Activated naive CD4-positive, alpha-beta T cell treated with anti-CD3 and anti-CD28 coated beads, Interleukin-2, amount 10 ng/mL, durations not matched to agents 5 hours and 36 hours (primary cell): ENCODE measurements around the gene BATF2. TPM values are rescaled to one million over a fixed set of nuclear protein-coding genes. Genes with fewer than 3 reads are reported as not detected.

Source experiments
- microRNA-seq: library from miRNA; unstranded; fragments of <30 nt; microRNA quantifications from one replicate; pipeline ENCODE4 v1.2.0, GENCODE V29; 2022; ENCODE audit warnings: borderline microRNAs expressed, borderline replicate concordance
- total RNA-seq, 2 experiments: library from RNA; stranded (reverse); gene quantifications; one replicate each; pipeline ENCODE4 v1.2.3, GENCODE V29; 2021

The BATF2 gene
- total RNA-seq: under 1 TPM in 1 of 2 experiments, not detected in 1; 0.19 TPM

GRCh38 chr11:64996710-64997380, at the start of gene BATF2:
TSS of gene BATF2 (minus strand) at chr11:64996971. CDS start at chr11:64996914, 57 bp downstream.

GRCh38 chr11:65040847-65041622, 44.3 kb upstream of the BATF2 start, which contains the start of gene SAC3D1:
TSS of gene SAC3D1 (plus strand) at chr11:65041210. CDS start at chr11:65041293, 83 bp downstream.

GRCh38 chr11:65027213-65028067, 30.7 kb upstream of the BATF2 start, which contains the start of gene SNX15:
TSS of gene SNX15 (plus strand) at chr11:65027439. CDS start at chr11:65027538, 99 bp downstream.

GRCh38 chr11:65013888-65014725, 17.3 kb upstream of the BATF2 start, which contains the start of gene ARL2:
TSS of gene ARL2 (plus strand) at chr11:65014160. CDS start at chr11:65014208, 48 bp downstream.

GRCh38 chr11:64971421-64972233, 25.1 kb downstream of the BATF2 start, which contains the start of gene MAJIN:
TSS of gene MAJIN (minus strand) at chr11:64972108. CDS start at chr11:64959405, 12,703 bp downstream.

Small RNAs within 50 kb of the gene (microRNA-seq; reads per million reads assigned to microRNA genes)
- not detected for gene MIR6879

Other genes with a start within 250 kb of the BATF2 start
- 1 to 10 TPM; 5.2 to 5.9 TPM for gene PYGM, start 237.0 kb downstream of the BATF2 start, total RNA-seq
- 100 to 1,000 TPM; 467 to 471 TPM for gene SF1, start 218.4 kb downstream of the BATF2 start, total RNA-seq
- 10 to 100 TPM; 88.2 to 92.8 TPM for gene MAP4K2, start 193.8 kb downstream of the BATF2 start, total RNA-seq
- 10 to 100 TPM; 34.8 to 37.5 TPM for gene MEN1, start 186.4 kb downstream of the BATF2 start, total RNA-seq
- gene CDC42BPG, start 152.3 kb downstream of the BATF2 start, total RNA-seq: 1 to 10 TPM; 1.8 to 2.2 TPM
- gene EHD1, start 118.3 kb downstream of the BATF2 start, total RNA-seq: 100 to 1,000 TPM; 114 to 120 TPM
- gene ATG2A, start 79.8 kb downstream of the BATF2 start, total RNA-seq: 10 to 100 TPM; 31.0 to 32.6 TPM
- 10 to 100 TPM; 19.8 to 20.3 TPM for gene PPP2R5B, start 72.3 kb downstream of the BATF2 start, total RNA-seq
- gene GPHA2, start 61.1 kb downstream of the BATF2 start, total RNA-seq: not detected
- under 1 TPM; 0.20 to 0.36 TPM for gene MAJIN, start 24.9 kb downstream of the BATF2 start, total RNA-seq
- gene ARL2, start 17.2 kb upstream of the BATF2 start, total RNA-seq: 10 to 100 TPM; 49.1 to 54.1 TPM
- 10 to 100 TPM; 25.9 to 27.5 TPM for gene SNX15, start 30.5 kb upstream of the BATF2 start, total RNA-seq
- 10 to 100 TPM; 29.0 to 29.6 TPM for gene SAC3D1, start 44.2 kb upstream of the BATF2 start, total RNA-seq
- 10 to 100 TPM; 11.8 to 12.4 TPM for gene NAALADL1, start 61.6 kb upstream of the BATF2 start, total RNA-seq
- 10 to 100 TPM; 72.9 to 77.5 TPM for gene CDCA5, start 87.1 kb upstream of the BATF2 start, total RNA-seq
- gene ZFPL1, start 87.3 kb upstream of the BATF2 start, total RNA-seq: 10 to 100 TPM; 26.6 to 27.5 TPM
- gene VPS51, start 99.2 kb upstream of the BATF2 start, total RNA-seq: 100 to 1,000 TPM; 167 to 172 TPM
- 10 to 100 TPM; 27.8 to 28.5 TPM for gene TM7SF2, start 114.9 kb upstream of the BATF2 start, total RNA-seq
- 1 to 10 TPM; 7.7 to 9.4 TPM for gene ZNHIT2, start 120.7 kb upstream of the BATF2 start, total RNA-seq
- gene FAU, start 125.2 kb upstream of the BATF2 start, total RNA-seq: 1,000 to 10,000 TPM; 1,282 to 1,325 TPM
- gene MRPL49, start 125.3 kb upstream of the BATF2 start, total RNA-seq: 10 to 100 TPM; 40.9 to 42.2 TPM
- gene SYVN1, start 137.5 kb upstream of the BATF2 start, total RNA-seq: 10 to 100 TPM; 39.2 to 43.4 TPM
- gene SPDYC, start 173.3 kb upstream of the BATF2 start, total RNA-seq: not detected
- gene CAPN1, start 185.0 kb upstream of the BATF2 start, total RNA-seq: 100 to 1,000 TPM; 161 to 168 TPM